OCI-LY7 (cell line): ENCODE results near the gene ZNF737.

Experiments used
- EZH2phosphoT487 ChIP-seq: fragments of 200-600 bp; sonication (generic); IDR thresholded peaks from 2 replicates; pipeline ENCODE4 v1.6.1; 2018; ENCODE audit warnings: low read depth, borderline replicate concordance, mild to moderate bottlenecking, mixed run types, antibody characterized with exemption, low read length, moderate library complexity, mixed read lengths
- TF ChIP-seq, protein P1 (sequence below): fragments of 200-600 bp; sonication (generic); conservative IDR thresholded peaks from 2 replicates; pipeline ENCODE4 v1.5.1; 2014; ENCODE audit warnings: mild to moderate bottlenecking, antibody characterized with exemption, low read length, moderate library complexity, mixed read lengths

DNA sequence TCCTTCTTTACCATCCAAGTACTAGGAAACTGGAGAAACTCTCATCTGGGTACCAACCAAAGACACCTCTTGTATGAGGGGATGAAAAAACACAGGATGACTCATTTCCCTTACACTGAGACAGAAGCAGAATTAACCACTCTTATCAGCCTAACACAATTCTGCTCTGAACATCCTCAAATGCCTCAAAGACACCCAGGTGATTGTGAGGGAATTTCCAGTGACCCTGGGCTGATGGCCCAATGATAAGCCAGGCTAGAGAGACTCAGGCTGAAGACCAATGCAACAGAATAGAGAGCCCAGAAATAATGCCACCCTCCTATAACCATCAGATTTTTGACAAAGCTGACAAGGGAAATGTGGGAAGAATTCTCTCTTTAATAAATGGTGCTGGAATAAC, 7.0 kb downstream of the ZNF737 start:
- TF ChIP-seq, protein P1, sequence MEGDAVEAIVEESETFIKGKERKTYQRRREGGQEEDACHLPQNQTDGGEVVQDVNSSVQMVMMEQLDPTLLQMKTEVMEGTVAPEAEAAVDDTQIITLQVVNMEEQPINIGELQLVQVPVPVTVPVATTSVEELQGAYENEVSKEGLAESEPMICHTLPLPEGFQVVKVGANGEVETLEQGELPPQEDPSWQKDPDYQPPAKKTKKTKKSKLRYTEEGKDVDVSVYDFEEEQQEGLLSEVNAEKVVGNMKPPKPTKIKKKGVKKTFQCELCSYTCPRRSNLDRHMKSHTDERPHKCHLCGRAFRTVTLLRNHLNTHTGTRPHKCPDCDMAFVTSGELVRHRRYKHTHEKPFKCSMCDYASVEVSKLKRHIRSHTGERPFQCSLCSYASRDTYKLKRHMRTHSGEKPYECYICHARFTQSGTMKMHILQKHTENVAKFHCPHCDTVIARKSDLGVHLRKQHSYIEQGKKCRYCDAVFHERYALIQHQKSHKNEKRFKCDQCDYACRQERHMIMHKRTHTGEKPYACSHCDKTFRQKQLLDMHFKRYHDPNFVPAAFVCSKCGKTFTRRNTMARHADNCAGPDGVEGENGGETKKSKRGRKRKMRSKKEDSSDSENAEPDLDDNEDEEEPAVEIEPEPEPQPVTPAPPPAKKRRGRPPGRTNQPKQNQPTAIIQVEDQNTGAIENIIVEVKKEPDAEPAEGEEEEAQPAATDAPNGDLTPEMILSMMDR: no peak
- no peak for TF ChIP-seq EZH2phosphoT487
